GM23338 (cell line): Measurements from ENCODE around the gene NCOA4. TPM values are rescaled to one million over a fixed set of nuclear protein-coding genes. Genes with fewer than 3 reads are reported as not detected.

ENCODE experiments used
- ATAC-seq: fragments of 200-7000 bp; cut with Tn5 transposase; 3 replicates; pipeline ENCODE4 v1.9.1; 2020
- DNase-seq: peaks from one replicate; pipeline ENCODE4 v3.0.0-alpha.2; 2015; ENCODE audit warnings: low spot score
- H2AFZ ChIP-seq: fragments of 200-600 bp; sonication (generic); 2 replicates; pipeline ENCODE4 v1.8.0; 2016; ENCODE audit warnings: antibody characterized with exemption, mild to moderate bottlenecking, moderate library complexity
- H3F3A ChIP-seq: fragments of 200-600 bp; sonication (generic); replicated peaks from 2 replicates; pipeline ENCODE4 v1.8.0; 2017; ENCODE audit warnings: antibody characterized with exemption, mixed run types, low read depth
- H3K27ac ChIP-seq: fragments of 200-600 bp; sonication (generic); 2 replicates; pipeline ENCODE4 v1.6.1; 2016; ENCODE audit warnings: low read depth
- H3K27me3 ChIP-seq: fragments of 200-600 bp; sonication (generic); 2 replicates; pipeline ENCODE4 v1.8.0; 2016; ENCODE audit warnings: mild to moderate bottlenecking, mixed run types, moderate library complexity; ENCODE audit not compliant: insufficient read depth
- H3K36me3 ChIP-seq: fragments of 200-600 bp; sonication (generic); 2 replicates; pipeline ENCODE4 v1.8.0; 2016; ENCODE audit warnings: mild to moderate bottlenecking; ENCODE audit not compliant: insufficient read depth
- H3K4me1 ChIP-seq: fragments of 200-600 bp; sonication (generic); 2 replicates; pipeline ENCODE4 v1.8.0; 2016; ENCODE audit warnings: mild to moderate bottlenecking, moderate library complexity; ENCODE audit not compliant: insufficient read depth
- H3K4me2 ChIP-seq: fragments of 200-600 bp; sonication (generic); 2 replicates; pipeline ENCODE4 v1.7.1; 2017; ENCODE audit warnings: mixed run types
- H3K4me3 ChIP-seq: fragments of 200-600 bp; sonication (generic); 2 replicates; pipeline ENCODE4 v1.6.1; 2016; ENCODE audit warnings: mixed run types
- H3K79me2 ChIP-seq: fragments of 200-600 bp; sonication (generic); replicated peaks from 2 replicates; pipeline ENCODE4 v1.8.0; 2017; ENCODE audit warnings: mild to moderate bottlenecking; ENCODE audit not compliant: insufficient read depth
- H3K9me2 ChIP-seq: fragments of 200-600 bp; sonication (generic); 2 replicates; pipeline ENCODE4 v1.8.0; 2017; ENCODE audit not compliant: insufficient read depth
- H4K20me1 ChIP-seq: fragments of 200-600 bp; sonication (generic); replicated peaks from 2 replicates; pipeline ENCODE4 v1.8.0; 2017; ENCODE audit warnings: mild to moderate bottlenecking; ENCODE audit not compliant: insufficient read depth
- H3K27ac Mint-ChIP-seq: 2 replicates; pipeline ENCODE4 v1.8.0; 2020; ENCODE audit warnings: inconsistent platforms, mild to moderate bottlenecking, moderate library complexity, mixed read lengths
- H3K27me3 Mint-ChIP-seq: 3 replicates; pipeline ENCODE4 v1.8.0; 2022; ENCODE audit warnings: low read depth, mild to moderate bottlenecking, moderate library complexity, mixed read lengths, inconsistent platforms; ENCODE audit not compliant: insufficient read depth, poor library complexity
- H3K36me3 Mint-ChIP-seq: 3 replicates; pipeline ENCODE4 v1.8.0; 2021; ENCODE audit warnings: low read depth, mild to moderate bottlenecking, inconsistent platforms, moderate library complexity, mixed read lengths
- H3K4me1 Mint-ChIP-seq: 3 replicates; pipeline ENCODE4 v1.8.0; 2020; ENCODE audit warnings: mild to moderate bottlenecking, inconsistent platforms, mixed read lengths
- H3K4me3 Mint-ChIP-seq: 3 replicates; pipeline ENCODE4 v1.8.0; 2021; ENCODE audit warnings: moderate library complexity, mild to moderate bottlenecking, inconsistent platforms, mixed read lengths
- H3K9me3 Mint-ChIP-seq: 3 replicates; pipeline ENCODE4 v1.8.0; 2020; ENCODE audit warnings: moderate library complexity, mild to moderate bottlenecking, inconsistent platforms, mixed read lengths
- CREB1 ChIP-seq: fragments of 250-450 bp; sonication (Bioruptor Pico); IDR thresholded peaks from 2 replicates; pipeline ENCODE4 v1.5.0; 2020; ENCODE audit warnings: low read depth, mild to moderate bottlenecking, moderate library complexity
- POLR2AphosphoS5 ChIP-seq: IDR thresholded peaks from 2 replicates; pipeline ENCODE4 v1.6.1; 2016; ENCODE audit warnings: antibody characterized with exemption, low read depth
- ZNF114 ChIP-seq: fragments of 250-450 bp; sonication (Bioruptor Pico); IDR thresholded peaks from 2 replicates; pipeline ENCODE4 v1.5.0; 2020; ENCODE audit warnings: mild to moderate bottlenecking, moderate library complexity
- polyA plus RNA-seq: library from polyadenylated mRNA; unstranded; fragments of >200 nt; fragmentation: Nextera tagmentation; extraction: Ambion mirVana; gene quantifications from 2 replicates; pipeline ENCODE4 v1.2.1, GENCODE V29; 2016
- total RNA-seq: library from RNA; depleted of rRNA; stranded (reverse); fragments of >200 nt; shearing (Covaris generic); gene quantifications from 2 replicates; pipeline ENCODE4 v1.2.3, GENCODE V29; 2014
- TF ChIP-seq, protein P1 (sequence below): IDR thresholded peaks from one replicate; pipeline ENCODE4 v1.6.1; 2018; ENCODE audit warnings: antibody characterized with exemption; ENCODE audit not compliant: unreplicated experiment
- TF ChIP-seq, protein P2 (sequence below), 2 experiments: fragments of 200-600 bp in 1 of 2; sonication (generic) in 1 of 2; conservative IDR thresholded peaks; 2 replicates each; pipeline versions ENCODE4 v1.5.1 to v1.6.1; 2016 to 2017; ENCODE audit warnings: antibody characterized with exemption in 2 of 2, low read depth in 2 of 2, mild to moderate bottlenecking in 2 of 2, moderate library complexity in 1 of 2
- TF ChIP-seq, protein P3 (sequence below): fragments of 250-450 bp; sonication (Bioruptor Pico); IDR thresholded peaks from 2 replicates; pipeline ENCODE4 v1.5.0; 2020; ENCODE audit warnings: mild to moderate bottlenecking, moderate library complexity

Gene NCOA4
- total and polyA plus RNA-seq, 2 experiments from 2014 or later, result 24.9 to 76.9 TPM

DNA sequence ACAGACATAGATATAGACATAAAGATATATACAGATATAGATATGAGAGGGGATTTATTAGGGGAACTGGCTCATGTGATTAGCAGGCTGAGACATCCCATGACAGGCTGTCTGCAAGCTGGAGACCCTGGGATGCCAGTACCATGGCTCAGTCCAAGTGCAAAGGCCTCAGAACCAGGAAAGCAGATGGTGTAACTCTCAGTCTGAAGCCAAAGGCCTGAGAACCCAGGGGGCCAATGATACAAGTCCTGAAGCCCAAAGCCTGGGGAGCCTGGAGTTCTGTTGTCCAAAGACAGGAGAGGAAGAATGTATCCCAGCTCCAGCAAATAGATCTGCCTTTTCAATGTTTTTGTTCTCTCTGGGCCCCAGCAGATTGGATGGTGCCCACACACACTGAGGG is 5.5 kb downstream of the NCOA4 start (continued):
- TF ChIP-seq, protein P1, sequence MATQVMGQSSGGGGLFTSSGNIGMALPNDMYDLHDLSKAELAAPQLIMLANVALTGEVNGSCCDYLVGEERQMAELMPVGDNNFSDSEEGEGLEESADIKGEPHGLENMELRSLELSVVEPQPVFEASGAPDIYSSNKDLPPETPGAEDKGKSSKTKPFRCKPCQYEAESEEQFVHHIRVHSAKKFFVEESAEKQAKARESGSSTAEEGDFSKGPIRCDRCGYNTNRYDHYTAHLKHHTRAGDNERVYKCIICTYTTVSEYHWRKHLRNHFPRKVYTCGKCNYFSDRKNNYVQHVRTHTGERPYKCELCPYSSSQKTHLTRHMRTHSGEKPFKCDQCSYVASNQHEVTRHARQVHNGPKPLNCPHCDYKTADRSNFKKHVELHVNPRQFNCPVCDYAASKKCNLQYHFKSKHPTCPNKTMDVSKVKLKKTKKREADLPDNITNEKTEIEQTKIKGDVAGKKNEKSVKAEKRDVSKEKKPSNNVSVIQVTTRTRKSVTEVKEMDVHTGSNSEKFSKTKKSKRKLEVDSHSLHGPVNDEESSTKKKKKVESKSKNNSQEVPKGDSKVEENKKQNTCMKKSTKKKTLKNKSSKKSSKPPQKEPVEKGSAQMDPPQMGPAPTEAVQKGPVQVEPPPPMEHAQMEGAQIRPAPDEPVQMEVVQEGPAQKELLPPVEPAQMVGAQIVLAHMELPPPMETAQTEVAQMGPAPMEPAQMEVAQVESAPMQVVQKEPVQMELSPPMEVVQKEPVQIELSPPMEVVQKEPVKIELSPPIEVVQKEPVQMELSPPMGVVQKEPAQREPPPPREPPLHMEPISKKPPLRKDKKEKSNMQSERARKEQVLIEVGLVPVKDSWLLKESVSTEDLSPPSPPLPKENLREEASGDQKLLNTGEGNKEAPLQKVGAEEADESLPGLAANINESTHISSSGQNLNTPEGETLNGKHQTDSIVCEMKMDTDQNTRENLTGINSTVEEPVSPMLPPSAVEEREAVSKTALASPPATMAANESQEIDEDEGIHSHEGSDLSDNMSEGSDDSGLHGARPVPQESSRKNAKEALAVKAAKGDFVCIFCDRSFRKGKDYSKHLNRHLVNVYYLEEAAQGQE, result no peak
- TF ChIP-seq ZNF114 (CRISPR knock-in tag), result no peak

- peak overlapping the region; percentile 80 for H3K27ac Mint-ChIP-seq
- TF ChIP-seq, protein P2, sequence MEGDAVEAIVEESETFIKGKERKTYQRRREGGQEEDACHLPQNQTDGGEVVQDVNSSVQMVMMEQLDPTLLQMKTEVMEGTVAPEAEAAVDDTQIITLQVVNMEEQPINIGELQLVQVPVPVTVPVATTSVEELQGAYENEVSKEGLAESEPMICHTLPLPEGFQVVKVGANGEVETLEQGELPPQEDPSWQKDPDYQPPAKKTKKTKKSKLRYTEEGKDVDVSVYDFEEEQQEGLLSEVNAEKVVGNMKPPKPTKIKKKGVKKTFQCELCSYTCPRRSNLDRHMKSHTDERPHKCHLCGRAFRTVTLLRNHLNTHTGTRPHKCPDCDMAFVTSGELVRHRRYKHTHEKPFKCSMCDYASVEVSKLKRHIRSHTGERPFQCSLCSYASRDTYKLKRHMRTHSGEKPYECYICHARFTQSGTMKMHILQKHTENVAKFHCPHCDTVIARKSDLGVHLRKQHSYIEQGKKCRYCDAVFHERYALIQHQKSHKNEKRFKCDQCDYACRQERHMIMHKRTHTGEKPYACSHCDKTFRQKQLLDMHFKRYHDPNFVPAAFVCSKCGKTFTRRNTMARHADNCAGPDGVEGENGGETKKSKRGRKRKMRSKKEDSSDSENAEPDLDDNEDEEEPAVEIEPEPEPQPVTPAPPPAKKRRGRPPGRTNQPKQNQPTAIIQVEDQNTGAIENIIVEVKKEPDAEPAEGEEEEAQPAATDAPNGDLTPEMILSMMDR (conservative IDR thresholded peaks at IDR 0.05; ENCODE audit: low read depth in 2 of 2), result peak in 1 of 2 experiments; percentile 39; a peak in 2 of 4 replicates
- TF ChIP-seq CREB1 (CRISPR knock-in tag) (peak; percentile 69), ZNF114 (CRISPR knock-in tag) (no peak), POLR2AphosphoS5 (peak; percentile 72)
- no peaks in the 10 kb centered on the region for H3K9me2 ChIP-seq
- H3K36me3 Mint-ChIP-seq, result no peaks in the 10 kb centered on the region
- no peaks in the 10 kb centered on the region for H3K27me3 Mint-ChIP-seq
- H3K4me3 ChIP-seq, result peak overlapping the region; percentile 75
- H3K27ac ChIP-seq, result peak overlapping the region; percentile 56
- H3K4me3 Mint-ChIP-seq, result peak overlapping the region; percentile 78
- H4K20me1 ChIP-seq, result peaks cover 34% of the 10 kb centered on the region
- H3K4me2 ChIP-seq, result peak overlapping the region; percentile 77
- ATAC-seq (peak; percentile 94), DNase-seq (peak; percentile 90)
- H3K4me1 Mint-ChIP-seq, result peaks cover 26% of the 10 kb centered on the region
- no peaks in the 10 kb centered on the region for H3K27me3 ChIP-seq
- H3K79me2 ChIP-seq, result peaks cover 94% of the 10 kb centered on the region
- H3F3A ChIP-seq, result no peaks in the 10 kb centered on the region
- H2AFZ ChIP-seq, result peak overlapping the region; percentile 83
- H3K4me1 ChIP-seq, result peaks cover 37% of the 10 kb centered on the region
- H3K9me3 Mint-ChIP-seq, result no peaks in the 10 kb centered on the region; the same call in 2 of the 3 replicates
- H3K36me3 ChIP-seq, result no peaks in the 10 kb centered on the region
Observed at GRCh38 chr10:46022978-46023702, 7.3 kb downstream of the NCOA4 start.

- H3K27ac Mint-ChIP-seq, result no peak overlapping the region
- Histone ChIP-seq H3K4me2 (peak overlapping the region; percentile 0; the same call in 1 of the 2 replicates), H3K4me3 (no peak overlapping the region), H3K9me2 (no peaks in the 10 kb centered on the region), H3K27ac (no peak overlapping the region), H3K27me3 (no peaks in the 10 kb centered on the region), H3K36me3 (no peaks in the 10 kb centered on the region), H2AFZ (no peak overlapping the region), H3K4me1 (peaks cover 37% of the 10 kb centered on the region), H3K79me2 (peaks cover 94% of the 10 kb centered on the region), H3F3A (no peaks in the 10 kb centered on the region), H4K20me1 (peaks cover 30% of the 10 kb centered on the region)
- H3K4me3 Mint-ChIP-seq, result no peak overlapping the region
- ATAC-seq (no peak), DNase-seq (no peak)
- H3K4me1 Mint-ChIP-seq, result peaks cover 26% of the 10 kb centered on the region
- H3K9me3 Mint-ChIP-seq, result no peaks in the 10 kb centered on the region; the same call in 2 of the 3 replicates
- peaks cover 3% of the 10 kb centered on the region; the same call in 1 of the 3 replicates for H3K36me3 Mint-ChIP-seq
- no peaks in the 10 kb centered on the region for H3K27me3 Mint-ChIP-seq
- TF ChIP-seq, protein P3, sequence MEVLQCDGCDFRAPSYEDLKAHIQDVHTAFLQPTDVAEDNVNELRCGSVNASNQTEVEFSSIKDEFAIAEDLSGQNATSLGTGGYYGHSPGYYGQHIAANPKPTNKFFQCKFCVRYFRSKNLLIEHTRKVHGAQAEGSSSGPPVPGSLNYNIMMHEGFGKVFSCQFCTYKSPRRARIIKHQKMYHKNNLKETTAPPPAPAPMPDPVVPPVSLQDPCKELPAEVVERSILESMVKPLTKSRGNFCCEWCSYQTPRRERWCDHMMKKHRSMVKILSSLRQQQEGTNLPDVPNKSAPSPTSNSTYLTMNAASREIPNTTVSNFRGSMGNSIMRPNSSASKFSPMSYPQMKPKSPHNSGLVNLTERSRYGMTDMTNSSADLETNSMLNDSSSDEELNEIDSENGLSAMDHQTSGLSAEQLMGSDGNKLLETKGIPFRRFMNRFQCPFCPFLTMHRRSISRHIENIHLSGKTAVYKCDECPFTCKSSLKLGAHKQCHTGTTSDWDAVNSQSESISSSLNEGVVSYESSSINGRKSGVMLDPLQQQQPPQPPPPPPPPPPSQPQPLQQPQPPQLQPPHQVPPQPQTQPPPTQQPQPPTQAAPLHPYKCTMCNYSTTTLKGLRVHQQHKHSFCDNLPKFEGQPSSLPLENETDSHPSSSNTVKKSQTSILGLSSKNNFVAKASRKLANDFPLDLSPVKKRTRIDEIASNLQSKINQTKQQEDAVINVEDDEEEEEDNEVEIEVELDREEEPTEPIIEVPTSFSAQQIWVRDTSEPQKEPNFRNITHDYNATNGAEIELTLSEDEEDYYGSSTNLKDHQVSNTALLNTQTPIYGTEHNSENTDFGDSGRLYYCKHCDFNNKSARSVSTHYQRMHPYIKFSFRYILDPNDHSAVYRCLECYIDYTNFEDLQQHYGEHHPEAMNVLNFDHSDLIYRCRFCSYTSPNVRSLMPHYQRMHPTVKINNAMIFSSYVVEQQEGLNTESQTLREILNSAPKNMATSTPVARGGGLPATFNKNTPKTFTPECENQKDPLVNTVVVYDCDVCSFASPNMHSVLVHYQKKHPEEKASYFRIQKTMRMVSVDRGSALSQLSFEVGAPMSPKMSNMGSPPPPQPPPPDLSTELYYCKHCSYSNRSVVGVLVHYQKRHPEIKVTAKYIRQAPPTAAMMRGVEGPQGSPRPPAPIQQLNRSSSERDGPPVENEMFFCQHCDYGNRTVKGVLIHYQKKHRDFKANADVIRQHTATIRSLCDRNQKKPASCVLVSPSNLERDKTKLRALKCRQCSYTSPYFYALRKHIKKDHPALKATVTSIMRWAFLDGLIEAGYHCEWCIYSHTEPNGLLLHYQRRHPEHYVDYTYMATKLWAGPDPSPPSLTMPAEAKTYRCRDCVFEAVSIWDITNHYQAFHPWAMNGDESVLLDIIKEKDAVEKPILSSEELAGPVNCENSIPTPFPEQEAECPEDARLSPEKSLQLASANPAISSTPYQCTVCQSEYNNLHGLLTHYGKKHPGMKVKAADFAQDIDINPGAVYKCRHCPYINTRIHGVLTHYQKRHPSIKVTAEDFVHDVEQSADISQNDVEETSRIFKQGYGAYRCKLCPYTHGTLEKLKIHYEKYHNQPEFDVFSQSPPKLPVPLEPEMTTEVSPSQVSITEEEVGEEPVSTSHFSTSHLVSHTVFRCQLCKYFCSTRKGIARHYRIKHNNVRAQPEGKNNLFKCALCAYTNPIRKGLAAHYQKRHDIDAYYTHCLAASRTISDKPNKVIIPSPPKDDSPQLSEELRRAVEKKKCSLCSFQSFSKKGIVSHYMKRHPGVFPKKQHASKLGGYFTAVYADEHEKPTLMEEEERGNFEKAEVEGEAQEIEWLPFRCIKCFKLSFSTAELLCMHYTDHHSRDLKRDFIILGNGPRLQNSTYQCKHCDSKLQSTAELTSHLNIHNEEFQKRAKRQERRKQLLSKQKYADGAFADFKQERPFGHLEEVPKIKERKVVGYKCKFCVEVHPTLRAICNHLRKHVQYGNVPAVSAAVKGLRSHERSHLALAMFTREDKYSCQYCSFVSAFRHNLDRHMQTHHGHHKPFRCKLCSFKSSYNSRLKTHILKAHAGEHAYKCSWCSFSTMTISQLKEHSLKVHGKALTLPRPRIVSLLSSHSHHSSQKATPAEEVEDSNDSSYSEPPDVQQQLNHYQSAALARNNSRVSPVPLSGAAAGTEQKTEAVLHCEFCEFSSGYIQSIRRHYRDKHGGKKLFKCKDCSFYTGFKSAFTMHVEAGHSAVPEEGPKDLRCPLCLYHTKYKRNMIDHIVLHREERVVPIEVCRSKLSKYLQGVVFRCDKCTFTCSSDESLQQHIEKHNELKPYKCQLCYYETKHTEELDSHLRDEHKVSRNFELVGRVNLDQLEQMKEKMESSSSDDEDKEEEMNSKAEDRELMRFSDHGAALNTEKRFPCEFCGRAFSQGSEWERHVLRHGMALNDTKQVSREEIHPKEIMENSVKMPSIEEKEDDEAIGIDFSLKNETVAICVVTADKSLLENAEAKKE (CRISPR knock-in tag), result no peak
Observed at GRCh38 chr10:46020344-46020657, 10.1 kb downstream of the NCOA4 start.
